HepG2 (cell line): ENCODE data around the gene SERINC1. TPM values are rescaled to one million over a fixed set of nuclear protein-coding genes. Genes with fewer than 3 reads are reported as not detected.

Experiments
- BRCA1 ChIP-seq: sonication (generic); formaldehyde crosslinking; IDR thresholded peaks from 2 replicates; pipeline ENCODE4 v1.4.0; 2020; ENCODE audit warnings: missing genetic modification reagents
- CCDC6 ChIP-seq: sonication (generic); formaldehyde crosslinking; IDR thresholded peaks from 2 replicates; pipeline ENCODE4 v1.8.1; 2022; ENCODE audit warnings: mild to moderate bottlenecking, missing genetic modification reagents, moderate library complexity
- CREB1 ChIP-seq, 2 experiments: fragments of 450-650 bp in 1 of 2; IDR thresholded peaks; 2 replicates each; pipeline ENCODE4 v1.6.1; 2016 to 2017; ENCODE audit warnings: control low read depth in 1 of 2, mild to moderate bottlenecking in 1 of 2, missing compliant biosample characterization in 1 of 2, missing genetic modification characterization in 1 of 2
- FOXC1 ChIP-seq: sonication (generic); formaldehyde crosslinking; IDR thresholded peaks from 2 replicates; pipeline ENCODE4 v1.8.0; 2022; ENCODE audit warnings: mild to moderate bottlenecking, missing genetic modification reagents, borderline replicate concordance
- FOXO4 ChIP-seq: sonication (generic); formaldehyde crosslinking; conservative IDR thresholded peaks from 2 replicates; pipeline ENCODE4 v1.8.1; 2023; ENCODE audit warnings: missing genetic modification reagents
- IRF1 ChIP-seq: sonication (generic); formaldehyde crosslinking; IDR thresholded peaks from 2 replicates; pipeline ENCODE4 v1.4.0; 2020; ENCODE audit warnings: low read depth, mild to moderate bottlenecking, missing genetic modification reagents
- MLX ChIP-seq: IDR thresholded peaks from 2 replicates; pipeline ENCODE4 v1.6.1; 2016
- NONO ChIP-seq, 2 experiments: fragments of 450-650 bp in 1 of 2; sonication (generic) in 1 of 2; formaldehyde crosslinking in 1 of 2; IDR thresholded peaks in 1 of 2; conservative IDR thresholded peaks in 1 of 2; 2 replicates each; pipeline versions ENCODE4 v1.6.1 to v1.8.0; 2017 to 2022; ENCODE audit warnings: mild to moderate bottlenecking in 1 of 2, missing genetic modification reagents in 1 of 2, moderate library complexity in 1 of 2
- NR2F6 ChIP-seq, 2 experiments: IDR thresholded peaks; 2 replicates each; pipeline ENCODE4 v1.6.1; 2016; ENCODE audit warnings: antibody characterized with exemption in 1 of 2, mild to moderate bottlenecking in 1 of 2
- PLRG1 ChIP-seq: fragments of 450-650 bp; conservative IDR thresholded peaks from 2 replicates; pipeline ENCODE4 v1.6.1; 2016
- POLR2AphosphoS5 ChIP-seq: IDR thresholded peaks from 2 replicates; pipeline ENCODE4 v1.6.1; 2012; ENCODE audit warnings: low read depth, low read length
- SALL2 ChIP-seq: sonication (generic); formaldehyde crosslinking; IDR thresholded peaks from 2 replicates; pipeline ENCODE4 v1.8.1; 2023; ENCODE audit warnings: mild to moderate bottlenecking, missing genetic modification reagents, inconsistent platforms
- THAP11 ChIP-seq: IDR thresholded peaks from 2 replicates; pipeline ENCODE4 v1.6.1; 2016; ENCODE audit warnings: missing biosample characterization, missing genetic modification reagents
- ZBTB21 ChIP-seq: sonication (generic); formaldehyde crosslinking; IDR thresholded peaks from 2 replicates; pipeline ENCODE4 v1.4.0; 2020; ENCODE audit warnings: missing genetic modification reagents
- ZKSCAN1 ChIP-seq: fragments of 150-350 bp; IDR thresholded peaks from 2 replicates; pipeline ENCODE4 v1.6.1; 2014; ENCODE audit warnings: low read length
- ZMYM4 ChIP-seq: sonication (generic); formaldehyde crosslinking; IDR thresholded peaks from 2 replicates; pipeline ENCODE4 v1.8.1; 2023; ENCODE audit warnings: mild to moderate bottlenecking, missing genetic modification reagents
- ZNF142 ChIP-seq: sonication (generic); formaldehyde crosslinking; IDR thresholded peaks from 2 replicates; pipeline ENCODE4 v1.4.0; 2020; ENCODE audit warnings: missing genetic modification reagents
- ZNF224 ChIP-seq: sonication (generic); formaldehyde crosslinking; IDR thresholded peaks from 2 replicates; pipeline ENCODE4 v1.5.0; 2020; ENCODE audit warnings: mild to moderate bottlenecking, missing genetic modification reagents
- ZNF44 ChIP-seq: sonication (generic); formaldehyde crosslinking; IDR thresholded peaks from 2 replicates; pipeline ENCODE4 v1.5.1; 2020; ENCODE audit warnings: mild to moderate bottlenecking, missing genetic modification reagents
- ZNF441 ChIP-seq: sonication (generic); formaldehyde crosslinking; IDR thresholded peaks from 2 replicates; pipeline ENCODE4 v1.7.0; 2021; ENCODE audit warnings: missing genetic modification reagents, borderline replicate concordance
- ZNF564 ChIP-seq: sonication (generic); formaldehyde crosslinking; IDR thresholded peaks from 2 replicates; pipeline ENCODE4 v1.8.1; 2023; ENCODE audit warnings: mild to moderate bottlenecking, missing genetic modification reagents
- ZNF619 ChIP-seq: sonication (generic); formaldehyde crosslinking; IDR thresholded peaks from 2 replicates; pipeline ENCODE4 v1.4.0; 2020; ENCODE audit warnings: mild to moderate bottlenecking, missing genetic modification reagents
- ZNF772 ChIP-seq: sonication (generic); formaldehyde crosslinking; IDR thresholded peaks from 2 replicates; pipeline ENCODE4 v1.5.0; 2020; ENCODE audit warnings: mild to moderate bottlenecking, missing genetic modification reagents
- ZSCAN12 ChIP-seq: sonication (generic); formaldehyde crosslinking; IDR thresholded peaks from 2 replicates; pipeline ENCODE4 v1.9.0; 2021; ENCODE audit warnings: mild to moderate bottlenecking, missing genetic modification reagents
- polyA plus RNA-seq, 8 experiments: library from polyadenylated mRNA; depleted of rRNA in 3 of 8; stranded (reverse) in 7 of 8; unstranded in 1 of 8; fragments of >200 nt; fragmentation: Illumina TruSeq in 4 of 8; extraction: Trizol in 4 of 8; gene quantifications; 2 replicates each; pipeline versions ENCODE4 v1.2.1 to v1.2.3, GENCODE V29; 2011 to 2016; ENCODE audit warnings: low read depth in 4 of 8, missing spikeins in 1 of 8, mixed read lengths in 1 of 8; ENCODE audit not compliant: insufficient read depth in 1 of 8
- total RNA-seq, 5 experiments: library from RNA; depleted of rRNA; stranded (reverse); fragments of >200 nt; fragmentation: Illumina TruSeq; extraction: Trizol; gene quantifications; 2 replicates each; pipeline ENCODE4 v1.2.3, GENCODE V29; 2016; ENCODE audit warnings: low read depth in 1 of 5

The SERINC1 gene
- total and polyA plus RNA-seq, 2 of the 13 experiments (the other 11 are each of a cell fraction or from before 2014, with no cell fraction given), result 93.5 to 112 TPM

GRCh38 chr6:122472022-122472340 lies 374 bp upstream of the SERINC1 start (continued):
- TF ChIP-seq THAP11 (CRISPR knock-in tag), result no peak
- TF ChIP-seq IRF1 (CRISPR knock-in tag), result no peak
- no peak for TF ChIP-seq POLR2AphosphoS5
- no peak for TF ChIP-seq ZBTB21 (CRISPR knock-in tag)
- TF ChIP-seq PLRG1, result no peak
- peak; percentile 18; the same call in 1 of the 2 replicates for TF ChIP-seq FOXC1 (CRISPR knock-in tag)
- no peak for TF ChIP-seq ZSCAN12 (CRISPR knock-in tag)
- 0 out of 2 replicates have a peak, but pooled peaks have one; percentile 7 for TF ChIP-seq ZNF44 (CRISPR knock-in tag)
- no peak for TF ChIP-seq ZNF224
- TF ChIP-seq MLX, result no peak
- 0 out of 2 replicates have a peak, but pooled peaks have one; percentile 9 for TF ChIP-seq ZNF441 (CRISPR knock-in tag)
- no peak for TF ChIP-seq CREB1 (IDR thresholded peaks at IDR 0.05)
- no peak; the same call in 1 of the 2 replicates for TF ChIP-seq CREB1 (CRISPR knock-in tag; IDR thresholded peaks at IDR 0.05)
- 0 out of 2 replicates have a peak, but pooled peaks have one; percentile 48 for TF ChIP-seq SALL2 (CRISPR knock-in tag)
- no peak for TF ChIP-seq ZNF564 (CRISPR knock-in tag)
- no peak for TF ChIP-seq NR2F6 (IDR thresholded peaks at IDR 0.05)
- TF ChIP-seq NR2F6 (CRISPR knock-in tag; IDR thresholded peaks at IDR 0.05), result no peak
- TF ChIP-seq BRCA1, result no peak
- TF ChIP-seq ZNF772 (CRISPR knock-in tag), result no peak; the same call in 1 of the 2 replicates
- no peak for TF ChIP-seq ZNF619 (CRISPR knock-in tag)
- TF ChIP-seq CCDC6 (CRISPR knock-in tag), result peak; percentile 18; the same call in 1 of the 2 replicates
- no peak for TF ChIP-seq NONO (IDR thresholded peaks at IDR 0.05)
- 0 out of 2 replicates have a peak, but pooled peaks have one; percentile 3 for TF ChIP-seq NONO (CRISPR knock-in tag; conservative IDR thresholded peaks at IDR 0.05)
- TF ChIP-seq FOXO4 (CRISPR knock-in tag), result no peak
- TF ChIP-seq ZMYM4, result peak; percentile 30; the same call in 1 of the 2 replicates
- no peak for TF ChIP-seq ZNF142 (CRISPR knock-in tag)
- no peak for TF ChIP-seq ZKSCAN1
